Measurements from ENCODE around the gene TEX53. TPM values are rescaled to one million over a fixed set of nuclear protein-coding genes. Genes with fewer than 3 reads are reported as not detected.

Gene TEX53
- not detected for polyA plus RNA-seq (ENCODE audit: low read depth in 6 of 6)

DNA sequence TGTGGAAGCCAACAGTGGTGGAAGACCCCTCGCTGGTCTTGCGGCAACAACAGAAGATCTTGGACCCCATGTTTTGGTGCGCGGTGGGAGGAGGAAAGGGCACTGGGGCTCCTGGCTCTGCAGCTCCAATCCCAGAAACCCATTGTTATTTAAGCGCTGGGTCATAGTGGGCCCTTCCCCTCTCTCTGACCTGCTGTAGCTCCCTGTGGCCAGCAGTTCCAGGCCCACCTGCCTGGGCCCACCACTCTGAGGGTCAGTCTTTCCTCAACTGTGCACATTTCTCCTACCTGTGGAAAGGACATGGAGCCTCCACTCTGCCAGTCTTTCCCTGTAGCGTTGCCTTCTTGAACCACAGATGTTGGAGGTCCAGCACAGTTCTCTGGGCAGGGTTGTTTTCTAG lies at the start of gene TEX53:
Gene TEX53, minus strand, starts transcription at position 101 of the 400 bp plus-strand sequence. Its CDS starts 31 bp downstream, at position 70.
- Mint-ChIP-seq H3K9me3 (no peaks in the 10 kb centered on the region), H3K27ac (peak within 1 kb of the TSS in 2 of 6 donors; percentile 14 to 47), H3K36me3 (peaks cover 9 to 10% of the 10 kb centered on the region in 2 donors), H3K4me3 (no peak within 1 kb of the TSS), H3K27me3 (peaks cover 0 to 5% (median 0%) of the 10 kb centered on the region in 3 donors), H3K4me1 (peaks cover 21 to 28% (median 25%) of the 10 kb centered on the region in 3 donors)
- DNase-seq (no peak), ATAC-seq (ENCODE audit: low read depth in 2 of 2) (no peak)

DNA sequence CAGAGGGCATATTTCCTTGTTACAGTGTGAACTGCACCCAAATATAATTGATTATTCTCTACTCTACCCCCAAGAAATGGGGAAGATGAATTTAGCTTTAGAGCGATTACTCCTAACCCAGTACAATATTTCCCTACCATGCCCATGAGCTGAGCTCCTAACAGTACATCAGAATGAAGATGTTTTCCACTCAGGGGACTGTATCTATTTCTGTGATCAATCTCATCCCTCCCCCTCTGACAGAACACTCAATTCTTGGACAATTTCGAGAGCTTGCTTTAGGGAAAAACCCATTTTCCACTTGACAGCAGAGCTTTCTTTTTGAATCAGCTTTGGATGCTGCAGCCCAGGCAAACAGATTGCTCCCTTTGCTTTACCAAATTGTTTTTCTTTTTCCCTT lies 49.1 kb upstream of the TEX53 start:
- no peaks in the 10 kb centered on the region for H3K4me1 Mint-ChIP-seq
- ATAC-seq (ENCODE audit: low read depth in 2 of 2): no peak
- peaks cover 0 to 30% (median 23%) of the 10 kb centered on the region in 3 donors for H3K27me3 Mint-ChIP-seq
- H3K27ac Mint-ChIP-seq: peak overlapping the region in 1 of 6 donors; percentile 20
- H3K4me3 Mint-ChIP-seq: no peak overlapping the region
- no peak for DNase-seq
- no peaks in the 10 kb centered on the region for H3K9me3 Mint-ChIP-seq
- H3K36me3 Mint-ChIP-seq: no peaks in the 10 kb centered on the region

DNA sequence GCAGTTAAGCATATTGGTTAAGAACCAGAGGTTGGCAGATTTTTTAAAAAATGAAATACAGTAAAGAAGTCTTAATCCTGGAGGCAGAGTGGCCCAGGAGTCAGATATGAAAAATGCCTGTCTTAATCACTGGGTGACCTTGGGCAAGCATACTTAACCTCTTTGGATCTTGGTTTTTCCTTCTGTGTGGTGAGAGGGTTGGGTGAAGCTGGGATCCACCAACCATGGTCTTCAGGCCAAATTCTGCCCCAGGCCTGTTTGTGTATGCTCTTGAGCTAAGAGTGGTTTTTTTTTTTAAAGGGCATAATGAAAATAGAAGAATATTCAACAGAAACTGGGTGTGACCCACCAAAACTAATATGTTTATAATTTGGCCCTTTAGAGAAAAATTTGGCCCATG lies 44.4 kb upstream of the TEX53 start:
- no peaks in the 10 kb centered on the region for H3K9me3 Mint-ChIP-seq
- no peak for ATAC-seq (ENCODE audit: low read depth in 2 of 2)

DNA sequence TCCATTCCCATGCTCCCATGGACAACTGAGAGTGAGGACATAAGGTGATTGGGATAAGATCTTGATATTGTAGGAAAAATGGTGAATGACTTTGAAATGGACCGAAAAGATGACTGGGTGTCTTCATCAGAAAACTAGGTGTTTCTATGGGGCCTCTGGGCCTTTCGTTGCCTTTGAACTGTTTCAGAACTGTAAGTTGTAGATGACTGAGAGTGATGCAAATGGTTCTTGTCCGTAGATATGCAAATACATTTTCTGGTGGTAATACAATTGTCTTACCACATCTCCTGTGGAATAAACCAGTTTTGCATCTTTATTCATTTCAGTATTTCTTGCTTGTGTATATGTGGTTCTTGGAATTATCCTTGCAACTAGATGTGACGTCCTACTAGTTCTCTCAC lies 40.3 kb upstream of the TEX53 start:
- H3K4me1 Mint-ChIP-seq: no peaks in the 10 kb centered on the region
- no peaks in the 10 kb centered on the region for H3K9me3 Mint-ChIP-seq
- no peak overlapping the region for H3K4me3 Mint-ChIP-seq
- H3K27ac Mint-ChIP-seq: no peak overlapping the region
- peaks cover 1 to 20% (median 14%) of the 10 kb centered on the region in 3 donors for H3K27me3 Mint-ChIP-seq
- H3K36me3 Mint-ChIP-seq: no peaks in the 10 kb centered on the region
- no peak for DNase-seq
- no peak for ATAC-seq (ENCODE audit: low read depth in 2 of 2)

More for the DNA sequence above, 44.4 kb upstream of the TEX53 start:
- peaks cover 0 to 5% (median 5%) of the 10 kb centered on the region in 3 donors for H3K27me3 Mint-ChIP-seq
- H3K27ac Mint-ChIP-seq: no peak overlapping the region
- no peaks in the 10 kb centered on the region for H3K36me3 Mint-ChIP-seq
- H3K4me1 Mint-ChIP-seq: no peaks in the 10 kb centered on the region
- H3K4me3 Mint-ChIP-seq: no peak overlapping the region
- DNase-seq: no peak

DNA sequence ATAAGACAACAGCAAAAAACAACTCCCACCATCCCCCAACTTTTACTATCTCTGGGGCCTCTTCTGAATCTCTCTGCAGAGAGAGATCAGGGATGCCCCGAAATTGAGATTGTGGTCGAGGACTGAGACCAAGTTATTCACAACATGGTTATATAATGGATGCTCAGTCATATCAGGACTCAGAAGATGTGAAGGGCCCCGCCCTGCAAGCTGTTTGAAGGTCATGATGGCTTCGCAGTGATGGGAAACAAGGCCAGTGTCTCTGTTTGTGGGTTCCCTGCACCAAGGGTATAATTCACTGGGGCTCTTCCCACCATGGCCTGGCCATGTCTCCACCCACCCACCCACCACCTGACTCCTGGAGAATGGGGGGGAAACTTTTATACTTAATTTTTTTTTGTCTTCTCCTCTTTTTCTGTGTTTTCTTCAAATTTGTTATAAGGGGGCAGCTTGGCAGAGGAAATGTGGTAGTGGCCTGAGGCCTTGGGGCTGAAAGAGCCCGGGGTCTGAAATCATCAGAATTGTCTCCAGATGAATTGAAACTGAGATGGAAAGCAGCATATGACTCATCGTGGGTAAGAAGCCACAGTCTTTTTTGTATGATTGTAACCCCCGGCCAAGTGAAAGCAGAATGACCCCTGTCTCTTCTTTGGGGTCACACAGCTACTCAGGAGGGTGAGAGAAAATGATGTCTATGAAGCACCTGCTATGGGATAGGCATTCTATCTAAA lies 39.4 kb upstream of the TEX53 start:
- DNase-seq (no peak), ATAC-seq (ENCODE audit: low read depth in 2 of 2) (no peak)
- H3K9me3 Mint-ChIP-seq: no peaks in the 10 kb centered on the region
- peaks cover 4 to 20% (median 14%) of the 10 kb centered on the region in 3 donors for H3K27me3 Mint-ChIP-seq
- no peak overlapping the region for H3K4me3 Mint-ChIP-seq
- no peaks in the 10 kb centered on the region for H3K36me3 Mint-ChIP-seq
- no peak overlapping the region for H3K27ac Mint-ChIP-seq
- H3K4me1 Mint-ChIP-seq: no peaks in the 10 kb centered on the region

DNA sequence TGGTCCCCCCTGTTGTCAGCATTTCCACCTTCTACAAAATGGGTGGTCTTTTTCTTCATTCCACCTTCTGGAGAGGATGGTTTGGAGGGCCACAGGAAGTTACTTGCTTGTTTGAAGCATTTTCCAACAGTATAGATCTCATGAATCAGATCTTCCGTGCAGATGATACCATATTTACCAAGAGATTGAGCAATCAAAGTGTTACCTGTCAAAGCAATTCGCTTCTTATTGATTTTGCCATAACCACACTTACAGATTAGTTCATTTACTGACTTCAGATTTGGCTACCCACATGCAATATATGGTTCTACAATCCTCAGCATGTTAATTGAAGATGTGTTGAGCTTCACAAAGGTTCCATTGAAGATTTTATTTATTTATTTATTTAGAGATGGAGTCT lies 38.3 kb upstream of the TEX53 start:
- Mint-ChIP-seq H3K27ac (no peak overlapping the region), H3K9me3 (no peaks in the 10 kb centered on the region), H3K27me3 (peaks cover 4 to 25% (median 14%) of the 10 kb centered on the region in 3 donors), H3K4me1 (no peaks in the 10 kb centered on the region), H3K4me3 (no peak overlapping the region), H3K36me3 (no peaks in the 10 kb centered on the region)
- DNase-seq (no peak), ATAC-seq (ENCODE audit: low read depth in 2 of 2) (no peak)

DNA sequence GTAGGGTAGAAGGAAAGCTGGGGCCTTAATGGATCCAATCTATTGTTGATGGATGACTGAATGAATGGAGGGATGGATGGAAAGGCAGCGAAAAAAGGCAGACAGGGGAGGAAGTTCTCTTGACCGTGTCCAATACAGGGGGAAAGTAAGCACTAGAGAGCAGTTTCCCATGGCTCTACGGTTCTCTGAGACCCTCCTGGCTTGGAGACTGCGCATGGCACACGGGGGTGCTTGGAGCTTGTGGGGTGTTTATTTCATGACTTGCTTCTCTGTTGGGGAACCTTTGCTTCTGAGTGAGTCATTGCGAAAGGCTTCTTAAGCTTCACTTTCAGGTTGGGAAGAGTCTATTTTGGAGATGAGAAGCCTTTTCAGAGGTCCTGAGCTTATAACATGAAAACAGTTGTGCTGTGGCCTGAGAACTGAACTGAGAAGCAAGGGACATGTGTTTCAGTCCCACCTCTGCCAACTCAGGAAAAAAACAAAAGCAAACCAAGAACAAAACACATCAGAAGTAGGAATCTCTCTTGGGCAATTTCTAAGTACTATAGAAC lies 37.2 kb upstream of the TEX53 start:
- H3K9me3 Mint-ChIP-seq: peaks cover 0 to 1% (median 0%) of the 10 kb centered on the region in 7 donors
- no peak overlapping the region for H3K27ac Mint-ChIP-seq
- no peaks in the 10 kb centered on the region for H3K4me1 Mint-ChIP-seq

DNA sequence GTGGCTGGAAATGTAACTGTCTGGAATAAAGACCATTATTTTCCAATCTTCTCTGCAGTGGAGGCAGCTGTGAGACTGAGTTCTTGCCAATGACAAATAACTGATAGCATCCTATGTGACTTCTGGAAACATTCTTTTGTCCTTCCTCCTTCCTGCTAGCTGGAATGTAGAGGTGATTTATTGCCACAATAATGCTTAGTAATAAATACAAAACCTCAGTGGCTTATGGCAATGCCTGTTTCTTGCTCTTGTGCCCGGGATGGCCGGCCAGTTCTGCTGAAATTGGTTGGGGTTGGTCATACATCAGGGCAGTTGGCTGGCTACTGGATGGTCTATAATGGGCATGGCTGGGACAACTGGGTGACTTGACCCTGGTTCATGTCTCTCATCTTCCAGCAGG lies 36.5 kb upstream of the TEX53 start:
- Mint-ChIP-seq H3K4me3 (no peak overlapping the region), H3K9me3 (peaks cover 0 to 1% (median 0%) of the 10 kb centered on the region in 7 donors), H3K4me1 (no peaks in the 10 kb centered on the region), H3K36me3 (no peaks in the 10 kb centered on the region), H3K27ac (no peak overlapping the region), H3K27me3 (peaks cover 4 to 29% (median 14%) of the 10 kb centered on the region in 3 donors)
- ATAC-seq (ENCODE audit: low read depth in 2 of 2): no peak
- no peak for DNase-seq

More for the DNA sequence above, 37.2 kb upstream of the TEX53 start:
- ATAC-seq (ENCODE audit: low read depth in 2 of 2): no peak
- Mint-ChIP-seq H3K4me3 (no peak overlapping the region), H3K36me3 (no peaks in the 10 kb centered on the region), H3K27me3 (peaks cover 4 to 29% (median 14%) of the 10 kb centered on the region in 3 donors)
- DNase-seq: no peak

DNA sequence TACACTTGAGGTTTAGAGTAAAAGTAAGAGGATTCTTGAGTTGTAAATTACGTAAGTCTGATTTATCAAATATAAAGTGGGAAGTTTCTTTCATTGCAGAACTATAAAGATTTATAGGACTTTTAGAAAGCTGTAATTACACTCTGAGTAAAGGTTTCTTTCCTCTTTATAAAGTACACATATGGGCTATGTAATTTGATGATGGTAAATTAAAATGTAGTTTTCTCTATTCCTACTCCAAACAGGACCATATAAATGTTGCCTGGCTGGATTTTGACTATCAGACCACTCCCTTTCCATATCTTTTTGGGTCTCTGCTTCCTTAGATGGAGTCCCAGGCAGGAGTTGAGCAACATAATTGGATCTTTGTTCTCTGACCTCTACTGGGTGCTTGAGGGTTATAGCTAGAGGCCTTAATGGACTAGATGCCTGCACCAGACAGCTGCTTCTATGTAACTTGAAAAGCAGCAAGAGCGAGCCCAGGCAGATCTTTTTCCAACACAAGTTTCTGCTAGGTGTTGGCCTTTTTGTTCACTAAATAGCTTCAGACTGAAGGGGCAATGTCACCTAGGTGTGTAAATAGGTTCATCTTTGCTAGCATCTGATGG lies 35.7 kb upstream of the TEX53 start:
- no peak for ATAC-seq (ENCODE audit: low read depth in 2 of 2)
- Mint-ChIP-seq H3K9me3 (peaks cover 0 to 1% (median 0%) of the 10 kb centered on the region in 7 donors), H3K4me3 (no peak overlapping the region), H3K4me1 (no peaks in the 10 kb centered on the region), H3K27ac (no peak overlapping the region), H3K27me3 (peaks cover 4 to 29% (median 14%) of the 10 kb centered on the region in 3 donors), H3K36me3 (no peaks in the 10 kb centered on the region)
- no peak for DNase-seq

DNA sequence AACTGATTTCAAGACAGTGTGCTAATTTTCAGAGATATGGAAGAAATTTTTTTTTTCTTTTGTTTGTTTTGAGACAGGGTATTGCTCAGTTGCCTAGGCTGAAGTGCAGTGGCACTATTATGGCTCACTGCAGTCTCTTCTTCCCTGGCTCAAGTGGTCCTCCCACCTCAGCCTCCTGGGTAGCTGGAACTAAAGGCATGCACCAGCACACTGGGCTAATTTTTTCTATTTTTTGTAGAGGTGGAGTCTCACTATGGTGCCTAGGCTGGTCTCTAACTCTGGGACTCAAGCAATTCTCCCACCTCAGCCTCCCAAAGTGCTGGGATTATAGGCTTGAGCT lies 34.3 kb upstream of the TEX53 start:
- Mint-ChIP-seq H3K9me3 (peaks cover 0 to 1% (median 0%) of the 10 kb centered on the region in 7 donors), H3K4me3 (no peak overlapping the region), H3K27ac (no peak overlapping the region), H3K27me3 (peaks cover 4 to 29% (median 14%) of the 10 kb centered on the region in 3 donors), H3K36me3 (no peaks in the 10 kb centered on the region), H3K4me1 (no peaks in the 10 kb centered on the region)
- DNase-seq (no peak), ATAC-seq (ENCODE audit: low read depth in 2 of 2) (no peak)

DNA sequence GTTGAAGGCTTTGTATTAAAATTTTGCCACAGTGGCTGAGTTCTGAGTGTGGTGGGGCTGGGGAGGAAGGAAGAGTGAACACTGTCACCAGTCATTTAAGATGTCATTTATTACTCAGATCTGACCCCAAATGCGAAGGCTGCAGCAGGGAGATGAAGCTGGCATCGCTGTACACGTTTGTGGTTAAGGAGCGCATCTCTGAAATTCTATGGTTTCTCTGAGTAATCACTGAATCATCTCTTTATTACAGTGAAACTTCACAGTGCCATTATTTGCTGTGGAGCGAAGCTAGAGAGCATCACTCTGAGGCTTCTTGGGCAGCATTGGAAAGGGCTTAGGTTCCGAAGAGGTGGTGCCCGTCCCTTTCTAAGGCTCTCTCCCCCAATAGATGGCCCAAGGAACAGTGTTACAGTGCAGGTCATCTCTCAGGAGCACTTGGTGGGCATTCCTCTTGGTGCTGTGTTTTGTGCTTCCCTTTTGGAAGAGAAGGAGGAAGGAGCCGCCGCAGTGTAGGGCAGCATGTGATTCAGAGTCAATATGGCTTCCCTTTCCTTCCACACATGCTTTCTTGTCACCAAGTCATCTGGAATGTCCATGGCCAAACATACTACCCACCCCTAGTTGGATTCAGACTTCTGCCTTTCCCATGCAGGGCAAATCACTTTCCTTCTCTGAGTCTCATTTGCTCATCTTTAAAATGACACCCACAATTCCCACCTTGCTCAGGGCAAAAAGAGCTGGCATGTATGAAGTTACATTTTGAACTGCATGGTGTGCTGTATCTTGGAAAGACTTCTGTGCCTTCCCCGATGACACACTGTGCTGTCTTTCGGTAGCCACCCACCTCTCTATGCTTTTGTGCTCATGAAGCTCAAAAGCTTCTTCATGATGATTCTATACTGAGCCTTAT lies 33.7 kb upstream of the TEX53 start:
- ATAC-seq (ENCODE audit: low read depth in 2 of 2): no peak
- peaks cover 4 to 25% (median 14%) of the 10 kb centered on the region in 3 donors for H3K27me3 Mint-ChIP-seq
- H3K4me1 Mint-ChIP-seq: no peaks in the 10 kb centered on the region
- H3K36me3 Mint-ChIP-seq: no peaks in the 10 kb centered on the region
- H3K27ac Mint-ChIP-seq: peak overlapping the region in 1 of 6 donors; percentile 1
- no peak overlapping the region for H3K4me3 Mint-ChIP-seq
- H3K9me3 Mint-ChIP-seq: peaks cover 0 to 1% (median 0%) of the 10 kb centered on the region in 7 donors
- DNase-seq: no peak

DNA sequence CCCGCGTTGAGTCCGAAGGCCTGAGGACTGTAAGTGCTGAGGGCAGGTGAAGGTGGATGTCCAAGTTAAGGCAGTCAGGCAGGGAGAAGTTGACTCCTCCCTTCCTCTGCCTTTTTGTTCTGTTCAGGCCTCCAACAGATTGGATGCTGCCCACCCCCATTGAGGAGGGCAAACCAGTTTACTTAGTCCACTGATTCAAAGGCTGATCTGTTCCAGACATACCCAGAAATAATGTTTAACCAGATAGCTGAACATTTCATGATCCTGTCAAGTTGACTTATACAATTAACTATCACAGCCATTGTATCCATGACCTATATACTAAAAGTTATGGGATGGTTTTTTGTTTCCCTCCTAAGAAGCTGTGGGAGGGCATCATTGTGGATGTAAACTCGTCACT lies 32.7 kb upstream of the TEX53 start:
- Mint-ChIP-seq H3K36me3 (no peaks in the 10 kb centered on the region), H3K27ac (no peak overlapping the region), H3K9me3 (peaks cover 0 to 1% (median 0%) of the 10 kb centered on the region in 7 donors), H3K27me3 (peaks cover 4 to 25% (median 14%) of the 10 kb centered on the region in 3 donors), H3K4me3 (no peak overlapping the region), H3K4me1 (no peaks in the 10 kb centered on the region)
- ATAC-seq (ENCODE audit: low read depth in 2 of 2): no peak
- no peak for DNase-seq

DNA sequence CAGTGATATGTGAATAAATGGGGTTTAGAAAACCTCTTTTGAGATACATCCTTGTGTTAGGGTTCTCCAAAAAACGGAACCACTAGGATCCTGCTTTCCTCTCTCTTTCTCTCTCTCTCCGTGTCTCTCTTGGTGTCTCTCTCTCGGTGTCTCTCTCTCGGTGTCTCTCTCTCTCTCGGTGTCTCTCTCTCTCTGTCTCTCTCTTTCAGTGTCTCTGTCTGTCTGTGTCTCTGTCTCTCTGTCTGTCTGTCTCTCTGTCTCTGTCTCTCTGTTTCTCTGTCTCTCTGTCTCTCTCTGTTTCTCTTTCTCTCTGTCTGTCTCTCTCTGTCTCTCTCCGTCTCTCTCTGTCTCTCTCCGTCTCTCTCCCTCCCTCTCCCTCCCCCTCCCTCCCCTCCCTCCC lies 32.2 kb upstream of the TEX53 start:
- ATAC-seq (ENCODE audit: low read depth in 2 of 2): no peak
- peaks cover 0 to 1% (median 0%) of the 10 kb centered on the region in 7 donors for H3K9me3 Mint-ChIP-seq
- DNase-seq: no peak
- no peak overlapping the region for H3K4me3 Mint-ChIP-seq
- H3K27ac Mint-ChIP-seq: no peak overlapping the region
- H3K27me3 Mint-ChIP-seq: peaks cover 4 to 23% (median 12%) of the 10 kb centered on the region in 3 donors
- no peaks in the 10 kb centered on the region for H3K4me1 Mint-ChIP-seq
- no peaks in the 10 kb centered on the region for H3K36me3 Mint-ChIP-seq

All from naive B cell (primary cell).